ENCODE measurements around the gene ABHD17C.

DNA sequence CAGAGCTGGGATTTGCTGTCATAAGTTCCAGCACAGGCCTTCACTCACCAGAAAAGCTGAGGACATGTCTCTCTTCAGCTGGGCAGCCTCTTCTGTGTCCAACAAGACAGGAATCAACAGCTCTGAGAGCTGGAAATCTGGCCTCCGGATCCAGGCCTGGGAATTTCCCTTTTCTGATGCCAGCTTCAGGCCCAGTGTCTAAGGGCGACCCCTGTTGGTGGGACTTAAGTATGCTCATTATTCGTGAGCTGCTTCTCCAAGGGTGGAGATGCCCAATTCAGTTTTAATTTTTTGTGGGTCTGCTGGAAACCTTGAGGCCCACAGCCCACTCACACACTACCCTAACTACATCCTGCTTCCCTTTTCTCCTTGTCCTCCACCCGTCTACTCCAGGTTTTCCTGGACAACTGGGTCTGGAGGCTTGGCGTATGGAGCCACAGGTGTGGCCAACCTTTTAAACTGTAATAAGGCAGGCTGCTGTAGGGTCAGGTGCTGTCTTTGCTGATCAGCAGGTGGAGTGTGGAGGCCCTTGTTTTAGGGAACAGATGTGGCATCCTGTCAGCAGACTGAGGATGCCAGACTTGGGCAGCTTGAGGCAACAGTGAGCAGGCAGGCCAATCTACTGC, 81.4 kb downstream of the ABHD17C start:
- TF ChIP-seq CTCF (conservative IDR thresholded peaks at IDR 0.05) (peak; percentile 66), EZH2 (IDR thresholded peaks at IDR 0.05; ENCODE audit: low read depth) (no peak)

Data from PC-9 (cell line).